Activated T-cell treated with anti-CD3 and anti-CD28 coated beads for 4 hours (primary cell): ENCODE measurements around the gene NDUFS7.

ENCODE experiments used
- DNase-seq: peaks from one replicate; pipeline ENCODE4 v3.0.0-alpha.2; 2020

NDUFS7 gene

DNA sequence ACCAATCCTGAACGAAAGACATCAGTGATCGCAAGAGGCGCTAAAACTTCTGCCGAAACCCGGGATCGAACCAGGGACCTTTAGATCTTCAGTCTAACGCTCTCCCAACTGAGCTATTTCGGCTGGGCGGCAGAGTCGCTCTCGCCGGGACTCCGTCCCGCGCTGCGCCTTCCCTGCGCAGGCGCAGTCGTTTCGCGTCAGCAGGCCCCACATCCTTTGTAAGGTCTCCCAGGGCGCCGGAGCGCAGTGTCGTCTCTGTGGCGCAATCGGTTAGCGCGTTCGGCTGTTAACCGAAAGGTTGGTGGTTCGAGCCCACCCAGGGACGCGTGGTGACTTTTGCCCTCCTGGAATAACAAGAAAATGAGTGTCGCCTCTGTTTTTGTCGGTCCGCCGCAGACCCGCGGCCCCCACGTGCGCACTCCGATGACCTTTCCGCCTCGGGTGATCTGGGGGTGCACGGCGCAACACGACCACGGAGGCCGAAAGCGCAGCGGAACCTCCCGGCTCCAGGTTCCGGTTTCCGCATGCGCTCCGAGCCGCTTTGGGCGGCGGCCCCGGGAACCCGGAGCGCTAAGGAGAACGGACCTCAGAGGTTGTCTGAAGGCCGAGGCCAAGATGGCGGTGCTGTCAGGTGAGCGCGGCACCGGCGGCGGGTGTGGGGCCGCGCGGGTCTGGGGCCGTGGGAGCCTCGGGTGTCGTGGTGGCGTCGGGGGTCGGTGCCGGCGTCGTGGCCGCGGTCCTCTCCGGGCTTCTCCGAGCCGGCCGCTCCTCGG lies at the start of gene NDUFS7:
TSS of gene NDUFS7 (plus strand) at position 596 of the 773 bp plus-strand sequence. CDS start at position 616, 20 bp downstream.
- peak; percentile 96 for DNase-seq

DNA sequence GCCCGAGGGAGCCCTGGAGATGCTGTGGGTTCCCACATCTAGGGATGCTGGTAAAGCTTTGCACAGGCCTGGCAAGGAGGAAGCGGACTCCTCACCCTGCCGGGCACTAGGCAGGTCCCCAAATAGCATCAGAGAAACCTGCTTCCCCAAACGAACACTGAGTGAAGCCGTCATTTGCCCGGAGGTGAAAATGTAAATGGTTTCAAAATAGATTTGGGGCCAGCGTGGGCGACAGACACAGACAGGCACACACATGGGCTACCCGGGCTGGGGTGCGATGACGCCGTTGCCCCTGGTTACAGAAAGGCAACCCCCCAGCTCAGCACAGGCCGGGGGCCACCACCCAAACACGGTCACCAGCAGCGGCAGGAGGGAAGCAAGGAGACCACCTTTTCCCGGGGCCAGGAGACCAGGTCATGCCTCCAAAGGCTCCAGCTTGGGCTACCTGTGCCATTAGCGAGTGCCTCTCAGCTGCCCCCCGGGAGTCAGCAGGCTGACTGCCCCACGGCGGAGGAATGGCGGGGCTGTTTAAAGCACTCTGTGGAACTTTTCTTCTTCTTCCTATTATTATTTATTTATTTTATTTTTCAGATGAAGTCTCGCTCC lies 47.5 kb upstream of the NDUFS7 start:
- no peak for DNase-seq

DNA sequence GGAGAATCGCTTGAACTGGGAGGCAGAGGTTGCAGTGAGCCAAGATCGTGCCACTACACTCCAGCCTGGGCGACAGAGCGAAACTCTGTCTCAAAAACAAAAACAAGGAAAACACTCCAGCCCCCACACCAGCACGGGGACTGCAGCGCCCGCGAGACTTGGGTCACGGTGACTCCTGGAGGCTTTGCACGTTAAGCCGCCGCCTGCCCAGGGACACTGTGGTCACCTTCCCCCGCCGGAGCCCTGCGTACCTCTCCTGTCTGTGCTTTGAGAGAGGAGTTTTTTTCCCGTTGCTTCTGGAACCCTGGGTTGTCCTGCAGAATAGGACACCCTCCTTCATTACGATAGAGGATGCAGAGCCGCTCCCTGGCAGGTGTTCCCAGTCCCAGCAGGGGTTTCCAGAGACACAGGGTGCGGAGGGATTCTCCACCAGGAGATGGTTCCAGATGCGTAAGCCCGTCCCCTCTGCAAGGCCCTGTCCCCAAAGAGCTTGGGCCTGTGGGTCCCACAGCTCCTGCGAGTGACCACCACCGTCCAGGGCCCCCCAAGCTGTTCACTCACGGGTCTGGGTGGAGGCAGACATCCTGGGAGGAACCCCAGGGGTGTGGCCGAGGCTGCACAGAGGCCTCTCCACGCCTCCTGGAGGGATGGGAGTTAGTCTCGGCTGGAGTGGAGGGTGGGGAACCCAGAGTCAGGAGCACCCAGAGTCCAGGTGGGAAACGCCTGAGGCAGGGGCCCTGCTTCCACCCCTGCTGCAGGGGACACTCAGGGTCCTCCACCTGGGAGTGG lies 42.8 kb upstream of the NDUFS7 start:
- DNase-seq, result no peak

DNA sequence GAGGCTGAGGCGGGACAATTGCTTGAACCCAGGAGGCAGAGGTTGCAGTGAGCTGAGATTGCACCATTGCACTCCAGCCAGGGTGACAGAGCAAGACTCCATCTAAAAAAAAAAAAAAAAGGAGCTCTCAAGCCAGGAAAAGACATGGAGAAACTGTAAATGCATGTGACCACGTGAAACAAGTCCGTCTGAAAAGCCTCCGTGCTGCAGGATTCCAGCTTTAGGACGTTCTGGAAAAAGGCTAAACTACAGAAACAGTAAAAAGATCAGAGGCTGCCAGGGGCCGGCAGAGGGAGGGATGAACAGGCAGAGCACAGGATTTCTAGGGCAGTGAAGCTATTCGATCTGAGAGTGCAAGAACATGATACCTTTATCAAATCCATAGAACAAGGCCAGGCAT lies 40.7 kb upstream of the NDUFS7 start:
- no peak for DNase-seq

DNA sequence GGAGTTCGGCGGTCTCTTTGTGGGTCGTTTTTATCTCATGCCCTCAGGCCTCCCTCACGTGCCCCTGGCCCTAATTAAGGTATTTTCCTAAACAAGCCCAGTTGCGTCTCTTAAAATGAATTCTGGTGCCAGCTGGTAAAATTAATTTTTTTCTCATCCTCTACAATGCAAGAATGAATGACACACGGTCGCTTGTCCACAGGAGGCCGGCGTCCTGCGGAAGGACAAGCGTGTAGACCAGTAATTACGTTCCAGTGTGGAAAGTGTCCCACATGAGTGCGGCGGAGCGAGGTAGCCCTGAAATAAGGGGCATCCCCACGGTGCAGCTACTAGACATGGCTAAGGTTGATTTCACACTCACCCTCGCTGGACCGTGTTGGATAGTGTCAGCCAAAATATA lies 34.5 kb upstream of the NDUFS7 start:
- DNase-seq, result no peak

DNA sequence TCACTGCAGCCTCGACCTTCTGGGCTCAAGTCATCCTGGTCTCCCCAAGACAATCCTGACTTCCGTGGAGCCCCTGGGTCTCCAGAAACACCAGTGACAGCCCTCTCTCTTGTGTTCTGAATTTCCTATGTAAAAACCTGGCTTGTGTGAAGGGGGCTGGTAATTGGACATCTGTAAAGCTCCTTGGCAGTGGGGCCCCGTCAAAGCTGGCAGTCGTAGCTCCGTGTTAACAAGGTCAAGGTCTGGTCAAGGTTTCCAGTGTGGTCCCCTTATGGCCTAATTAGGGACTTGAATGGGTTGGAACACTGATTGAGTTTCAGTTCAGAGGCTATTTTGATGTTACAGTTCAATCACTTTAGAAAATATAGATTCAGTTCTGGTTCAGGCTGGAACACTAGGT lies 32.8 kb upstream of the NDUFS7 start:
- no peak for DNase-seq

DNA sequence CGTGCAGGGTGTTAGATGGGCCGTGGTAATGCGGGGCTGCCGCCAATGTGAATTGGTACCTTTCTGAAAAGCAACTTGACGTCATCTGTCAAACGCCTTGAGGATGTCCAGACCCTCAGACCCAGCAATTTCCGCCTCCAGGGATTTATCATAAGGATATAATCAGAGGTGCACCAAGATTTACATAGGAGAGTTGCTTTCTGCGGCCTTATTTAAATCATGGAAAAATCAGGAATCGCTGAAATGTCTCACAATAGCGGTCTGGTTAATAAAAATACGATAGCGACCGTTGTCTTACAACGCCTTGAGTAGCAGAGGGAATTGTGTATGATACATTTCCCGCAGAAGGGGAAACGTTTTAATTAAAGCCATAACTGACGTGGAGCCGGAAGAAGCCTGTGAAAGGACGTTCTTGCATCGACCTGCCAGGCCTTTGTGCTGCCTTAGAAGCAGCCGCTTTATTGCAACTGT lies 32.3 kb upstream of the NDUFS7 start:
- no peak for DNase-seq

DNA sequence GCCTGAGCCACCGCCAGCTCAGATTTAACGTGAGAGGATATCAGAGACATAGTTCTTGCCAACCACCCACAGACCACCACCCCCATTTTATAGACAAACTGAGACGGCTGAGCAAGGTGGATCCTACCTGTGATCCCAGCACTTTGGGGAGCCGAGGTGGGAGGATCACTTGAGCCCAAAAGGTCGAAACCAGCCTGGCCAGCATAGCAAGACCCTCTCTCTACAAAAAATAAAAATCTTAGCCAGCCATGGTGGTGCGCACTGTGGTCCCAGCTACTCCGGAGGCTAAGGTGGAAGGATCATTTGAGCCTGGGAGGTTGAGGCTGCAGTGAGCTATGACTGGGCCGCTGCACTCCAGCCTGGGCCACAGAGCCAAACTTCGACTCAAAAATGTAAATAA lies 30.6 kb upstream of the NDUFS7 start:
- no peak for DNase-seq

DNA sequence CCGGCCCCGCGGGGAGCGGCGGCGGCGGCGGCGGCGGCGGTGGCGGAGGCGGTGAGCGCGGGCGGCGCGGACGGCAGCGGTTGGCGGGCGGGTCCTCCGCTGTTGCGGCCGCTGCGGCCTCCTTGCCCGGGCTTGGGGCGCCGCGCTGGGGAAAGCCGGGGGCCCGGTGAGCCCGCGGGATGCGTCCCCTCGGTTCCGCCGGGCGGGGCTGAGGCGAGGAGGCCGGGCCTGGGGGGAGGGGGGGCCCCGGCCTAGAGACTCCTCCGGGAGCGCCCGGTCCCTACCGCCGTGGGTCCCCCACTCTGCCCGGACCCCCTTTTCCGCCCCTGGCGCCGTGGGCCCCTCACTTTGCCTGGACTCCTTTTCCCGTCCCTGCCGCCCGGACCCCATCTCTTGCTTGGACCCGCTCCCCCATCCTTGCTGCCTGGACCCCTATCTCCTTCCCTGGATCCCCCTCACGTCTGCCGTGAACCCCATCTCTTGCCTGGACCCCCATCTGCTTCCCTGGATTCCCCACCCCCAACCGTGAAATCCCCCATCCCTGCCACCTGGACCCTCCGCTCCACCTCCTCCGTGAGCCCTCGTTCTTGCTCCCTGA lies 28.6 kb upstream of the NDUFS7 start:
- DNase-seq, result no peak

DNA sequence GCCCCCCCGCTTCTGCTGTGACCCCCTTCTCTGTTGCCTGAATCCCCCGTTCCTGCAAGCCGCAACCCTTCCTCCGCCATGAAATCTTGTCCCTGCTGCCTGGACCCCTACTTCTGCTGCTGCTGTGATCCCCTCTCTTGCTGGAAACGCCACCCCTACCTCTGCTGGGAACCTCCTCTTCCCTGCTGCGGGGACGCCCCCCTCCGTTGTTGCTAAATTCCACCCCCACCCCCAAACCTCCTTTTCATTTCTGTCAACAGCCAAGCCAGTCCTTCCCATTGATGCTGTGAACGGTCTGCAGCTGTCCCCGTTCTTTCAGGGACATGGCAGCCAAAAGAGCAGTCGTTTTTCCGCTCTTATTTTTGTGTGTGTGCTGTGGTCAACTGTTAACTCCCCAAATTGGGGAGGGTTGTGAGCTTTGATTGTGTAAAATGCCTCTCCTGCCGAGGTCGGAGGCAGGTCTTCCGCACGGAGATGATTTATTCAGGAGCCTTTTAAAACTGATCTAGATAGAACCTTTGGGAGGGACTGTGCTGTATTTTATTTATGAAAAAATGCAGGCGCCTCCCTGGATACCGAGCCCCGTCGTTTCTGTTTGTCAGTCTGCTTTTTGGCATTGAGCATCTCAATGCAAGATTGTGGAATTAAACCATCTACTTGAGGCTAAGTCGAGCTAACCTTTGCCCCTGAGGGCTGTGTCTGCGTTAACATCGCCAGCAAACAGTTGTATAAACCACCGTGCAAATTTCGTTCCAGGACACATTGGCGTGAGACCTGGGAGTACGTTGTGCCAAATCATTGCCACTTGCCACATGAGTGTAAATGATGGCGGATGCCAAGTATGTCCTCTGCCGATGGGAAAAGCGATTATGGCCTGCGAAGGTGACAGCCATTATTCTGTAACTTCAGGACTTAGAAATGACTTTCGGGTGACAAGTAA lies 27.9 kb upstream of the NDUFS7 start:
- no peak for DNase-seq

DNA sequence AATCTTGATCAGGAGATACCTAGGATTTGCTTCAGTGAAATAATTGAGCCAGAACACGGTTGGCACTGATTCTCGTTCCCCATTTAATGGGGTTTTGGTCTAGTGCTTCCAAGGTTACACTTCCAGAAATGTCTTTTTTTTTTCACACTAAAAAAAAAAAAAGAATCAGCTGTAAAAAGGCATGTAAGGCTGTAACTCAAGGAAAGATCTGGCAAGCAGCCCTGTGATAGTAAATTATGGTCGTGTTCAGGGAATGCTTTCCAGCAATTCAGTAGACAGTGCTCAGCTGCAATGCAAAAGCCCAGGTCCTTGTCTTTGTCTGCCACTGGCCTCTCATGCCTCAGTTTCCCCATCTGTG lies 27.2 kb upstream of the NDUFS7 start:
- DNase-seq, result no peak

DNA sequence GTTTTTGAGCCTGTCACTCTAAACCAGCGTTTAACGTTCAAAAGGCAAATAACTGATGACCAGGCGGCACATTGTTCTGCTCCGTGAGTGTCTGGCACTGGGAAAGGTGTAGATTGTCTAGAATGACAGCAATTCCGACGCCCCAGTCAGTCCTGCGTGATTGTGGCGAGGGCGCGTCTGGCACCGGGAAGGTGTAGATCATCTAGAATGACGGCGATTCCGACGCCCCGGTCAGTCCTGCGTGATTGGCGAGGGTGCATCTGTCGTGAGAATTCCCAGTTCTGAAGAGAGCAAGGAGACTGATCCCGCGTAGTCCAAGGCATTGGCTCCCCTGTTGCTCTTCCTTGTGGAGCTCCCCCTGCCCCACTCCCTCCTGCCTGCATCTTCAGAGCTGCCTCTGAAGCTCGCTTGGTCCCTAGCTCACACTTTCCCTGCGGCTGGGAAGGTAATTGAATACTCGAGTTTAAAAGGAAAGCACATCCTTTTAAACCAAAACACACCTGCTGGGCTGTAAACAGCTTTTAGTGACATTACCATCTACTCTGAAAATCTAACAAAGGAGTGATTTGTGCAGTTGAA lies 26.1 kb upstream of the NDUFS7 start:
- DNase-seq, result no peak

DNA sequence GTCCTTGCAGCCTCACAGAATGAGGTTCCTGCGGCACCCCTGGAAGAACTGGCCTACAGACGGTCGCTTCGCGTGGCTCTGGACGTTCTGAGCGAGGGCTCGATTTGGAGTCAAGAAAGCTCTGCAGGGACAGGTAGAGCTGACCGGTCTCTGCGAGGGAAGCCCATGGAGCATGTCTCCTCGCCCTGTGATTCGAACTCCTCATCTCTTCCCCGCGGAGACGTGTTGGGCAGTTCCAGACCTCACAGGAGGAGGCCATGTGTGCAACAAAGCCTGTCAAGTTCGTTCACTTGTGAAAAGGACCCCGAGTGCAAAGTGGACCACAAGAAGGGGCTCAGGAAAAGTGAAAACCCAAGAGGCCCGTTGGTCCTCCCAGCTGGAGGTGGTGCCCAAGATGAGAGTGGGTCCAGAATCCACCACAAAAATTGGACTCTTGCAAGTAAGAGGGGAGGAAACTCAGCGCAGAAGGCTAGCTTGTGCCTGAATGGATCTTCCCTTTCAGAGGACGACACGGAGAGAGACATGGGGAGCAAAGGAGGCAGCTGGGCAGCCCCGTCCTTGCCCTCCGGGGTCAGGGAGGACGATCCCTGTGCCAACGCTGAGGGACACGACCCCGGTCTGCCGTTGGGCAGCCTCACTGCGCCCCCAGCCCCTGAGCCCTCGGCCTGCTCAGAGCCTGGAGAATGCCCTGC lies 23.4 kb upstream of the NDUFS7 start:
- no peak for DNase-seq

DNA sequence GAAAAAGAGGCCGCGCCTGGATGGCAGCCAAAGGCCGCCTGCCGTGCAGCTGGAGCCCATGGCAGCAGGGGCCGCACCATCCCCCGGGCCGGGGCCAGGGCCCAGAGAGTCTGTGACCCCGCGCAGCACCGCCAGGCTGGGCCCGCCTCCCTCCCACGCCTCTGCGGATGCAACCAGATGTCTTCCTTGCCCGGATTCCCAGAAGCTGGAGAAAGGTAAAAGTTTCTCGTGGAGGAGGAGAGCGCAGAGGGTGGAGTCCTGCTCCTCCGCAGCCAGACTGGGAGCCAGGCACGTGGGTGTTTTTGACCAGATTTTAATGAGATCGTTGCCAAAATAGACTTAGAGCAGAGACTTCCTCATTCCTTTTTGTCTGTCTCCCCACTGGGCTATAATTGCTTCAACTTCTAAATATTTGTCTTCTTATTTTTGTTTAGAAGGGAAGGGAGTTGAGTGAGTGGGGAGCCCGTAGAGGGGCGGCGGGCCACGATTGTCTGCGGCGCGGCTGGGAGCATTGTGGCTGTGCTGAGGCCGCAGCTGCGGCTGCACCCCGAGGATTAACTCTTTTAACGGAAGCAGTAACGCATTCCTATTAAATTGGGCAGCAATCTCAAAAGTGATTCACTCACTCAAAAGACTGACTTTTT lies 22.8 kb upstream of the NDUFS7 start:
- no peak for DNase-seq

DNA sequence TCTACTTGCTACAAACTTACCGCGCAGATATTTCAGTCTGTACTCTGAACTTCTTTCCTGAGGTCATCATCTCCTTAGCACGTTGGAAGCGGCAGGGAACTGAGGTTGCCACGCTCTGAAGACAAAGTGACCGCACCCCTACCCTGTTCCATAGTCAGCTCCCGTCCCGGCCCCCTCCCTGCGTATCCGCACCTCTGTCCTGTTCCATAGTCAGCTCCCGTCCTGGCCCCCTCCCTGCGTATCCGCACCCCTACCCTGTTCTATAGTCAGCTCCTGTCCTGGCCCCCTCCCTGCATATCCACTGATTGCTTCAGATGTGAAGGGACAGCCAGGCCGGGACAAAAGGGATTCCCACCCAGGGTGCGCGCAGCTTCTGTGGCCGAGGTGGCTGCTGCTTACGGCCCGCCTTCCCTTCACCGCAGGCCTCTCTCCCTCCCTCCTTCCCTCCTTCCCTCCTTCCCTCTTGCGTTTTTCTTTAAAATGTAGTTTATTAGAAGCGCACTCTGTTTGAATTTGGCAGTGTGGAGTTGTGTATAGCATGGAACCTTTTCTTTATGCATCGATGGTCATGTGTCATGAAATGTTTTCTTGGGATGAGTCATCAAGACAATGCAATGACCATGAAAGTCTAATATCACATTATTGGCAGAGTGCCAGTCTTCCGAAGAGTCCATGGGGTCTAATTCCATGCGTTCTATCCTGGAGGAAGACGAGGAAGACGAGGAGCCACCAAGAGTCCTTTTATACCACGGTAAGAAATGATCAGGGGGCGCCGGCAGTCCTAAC lies 21.9 kb upstream of the NDUFS7 start:
- DNase-seq, result no peak

DNA sequence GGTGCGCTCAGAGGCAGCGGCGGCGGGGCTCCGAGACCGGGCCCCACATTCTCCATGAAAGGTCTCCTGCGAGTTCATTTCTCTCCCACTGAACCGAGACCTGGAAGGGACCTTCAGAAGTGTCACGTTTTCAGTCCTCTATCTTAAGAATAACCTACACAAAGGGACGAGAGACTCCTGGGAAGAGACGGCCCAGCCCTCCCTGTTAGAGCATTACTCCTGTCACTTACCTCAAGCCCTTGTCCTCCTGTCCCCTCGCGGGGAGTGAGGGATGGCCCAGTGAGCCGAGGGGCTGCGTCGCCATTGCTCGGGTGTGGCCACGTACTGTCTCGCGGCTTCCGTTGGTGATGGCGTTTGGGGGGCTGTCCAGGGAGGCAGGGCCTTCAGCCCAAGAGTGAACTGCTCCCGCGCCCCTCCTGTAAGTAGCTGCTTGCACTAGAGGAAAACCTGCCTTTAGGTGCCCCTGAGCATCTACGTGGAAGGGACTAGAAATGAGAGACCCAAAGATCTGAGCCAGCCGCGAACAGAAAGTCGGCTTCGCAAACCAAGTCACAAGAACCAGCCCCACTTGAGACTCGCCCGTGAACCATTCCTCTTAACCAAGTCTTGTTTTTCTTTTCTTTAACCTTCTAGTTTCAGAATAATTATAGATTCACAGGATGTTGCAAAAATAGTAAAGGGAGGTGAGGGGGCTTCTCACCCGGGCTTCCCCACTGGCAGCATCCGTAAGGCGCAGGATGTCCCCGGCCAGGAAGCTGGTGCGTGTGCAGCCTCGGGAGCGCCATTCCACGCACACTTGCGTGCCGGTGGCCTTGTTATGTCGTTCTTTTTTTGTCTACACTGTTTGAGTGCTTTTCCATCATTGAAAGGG lies 21.1 kb upstream of the NDUFS7 start:
- DNase-seq, result no peak

DNA sequence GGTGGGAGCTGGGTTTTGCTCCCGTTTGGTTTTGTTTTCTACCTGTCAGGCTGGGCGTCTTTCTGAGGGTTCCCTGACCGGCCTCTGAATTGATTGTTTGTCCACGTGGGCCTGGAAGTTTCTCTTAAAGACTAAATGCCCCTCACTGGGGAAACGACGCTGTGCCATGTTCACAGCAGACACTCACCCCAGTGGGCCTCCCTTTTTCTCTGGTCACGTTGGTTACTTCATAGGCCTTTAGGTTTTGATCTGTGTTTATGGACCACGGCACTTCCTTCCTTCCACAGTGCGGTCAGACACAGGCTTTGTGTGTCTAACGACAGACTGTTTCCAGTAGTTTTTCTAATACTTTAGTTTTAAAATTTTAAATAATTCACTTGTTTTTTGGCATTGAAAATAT lies 20.1 kb upstream of the NDUFS7 start:
- DNase-seq, result no peak

DNA sequence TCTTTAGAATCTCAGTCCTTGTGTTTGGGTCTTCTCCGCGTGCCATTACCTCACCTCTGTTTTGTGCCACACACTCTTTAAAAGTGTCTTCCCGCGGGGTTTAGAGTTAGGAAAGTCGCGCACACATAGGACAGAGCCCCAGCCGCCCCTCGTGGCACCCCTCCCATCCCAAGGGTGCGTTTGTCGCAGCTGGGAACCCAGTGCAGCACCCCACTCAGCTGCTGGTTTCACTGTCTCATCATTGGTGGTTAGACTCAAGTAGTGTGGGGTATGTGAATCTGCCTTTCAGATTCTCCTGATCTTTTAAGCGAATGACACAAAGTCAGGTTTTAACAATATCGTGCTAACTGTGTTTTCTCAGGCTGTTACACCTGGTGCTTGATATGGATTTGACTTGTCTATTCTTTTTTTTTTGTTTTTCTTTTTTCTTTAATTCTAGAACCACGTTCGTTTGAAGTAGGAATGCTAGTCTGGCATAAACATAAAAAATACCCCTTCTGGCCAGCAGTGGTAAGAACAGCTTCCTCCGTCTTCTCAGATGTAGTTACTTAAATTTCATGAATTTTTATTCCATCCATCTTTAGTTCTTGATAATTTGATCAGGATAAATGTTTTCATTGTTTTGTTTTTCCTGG lies 19.5 kb upstream of the NDUFS7 start:
- DNase-seq, result no peak
